Measurements from ENCODE around the gene OR5B2. TPM values are rescaled to one million over a fixed set of nuclear protein-coding genes. Genes with fewer than 3 reads are reported as not detected.

OR5B2 gene
- total RNA-seq, 1 donor from 2014 or later: not detected

DNA sequence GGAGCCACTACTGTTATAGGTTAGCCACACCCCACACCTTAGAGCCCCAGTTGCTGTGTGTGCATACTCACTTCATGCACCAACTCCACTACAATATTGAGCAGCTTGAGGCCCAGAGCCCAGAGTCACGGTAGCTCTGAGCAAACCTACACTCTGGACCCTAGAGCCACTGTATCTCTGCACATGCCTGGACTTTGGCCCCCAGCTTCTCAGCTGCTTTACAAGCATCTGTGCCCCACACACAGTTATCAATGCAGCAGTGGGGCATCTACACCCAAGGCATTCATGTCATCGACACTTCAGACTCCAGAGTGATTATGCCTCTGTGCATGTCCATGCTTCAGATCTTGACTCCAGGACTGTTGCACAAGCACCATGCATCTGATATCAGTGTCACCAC lies 16.4 kb upstream of the OR5B2 start:
- Histone ChIP-seq H3K36me3 (ENCODE audit: control insufficient read depth, insufficient read depth, low read length) (no peaks in the 10 kb centered on the region), H3K4me3 (ENCODE audit: low read depth, low read length) (no peak overlapping the region), H3K27me3 (ENCODE audit: control insufficient read depth, insufficient read depth, low read length) (no peaks in the 10 kb centered on the region)
- no peak for TF ChIP-seq CTCF (IDR thresholded peaks at IDR 0.05; ENCODE audit: insufficient read depth, low read length, poor library complexity, severe bottlenecking)
- DNase-seq (ENCODE audit: low read depth): no peak

DNA sequence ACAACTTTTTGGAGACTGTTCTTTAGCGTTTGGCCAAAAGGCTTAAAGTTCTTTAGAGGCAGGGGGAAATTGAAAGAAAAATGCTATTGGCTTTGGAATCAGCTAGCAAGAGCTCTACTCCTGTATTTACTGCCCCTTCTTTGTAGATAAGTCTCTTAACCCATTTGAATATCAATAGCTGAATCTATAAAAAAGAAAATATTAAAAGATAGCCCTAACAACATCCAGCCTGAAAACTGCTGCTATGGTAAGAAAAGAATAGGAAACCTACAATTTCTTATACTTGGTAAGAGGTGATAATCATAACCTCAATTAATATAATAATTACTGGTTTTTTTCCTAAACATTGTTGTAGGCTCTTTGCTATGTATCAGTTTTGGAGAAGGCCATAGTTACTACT lies 14.2 kb upstream of the OR5B2 start, which contains the start of gene OR5B12:
TSS of gene OR5B12 (minus strand) at position 101 of the 400 bp plus-strand sequence. CDS start 2,085 bp downstream, outside the sequence.
- TF ChIP-seq CTCF (IDR thresholded peaks at IDR 0.05; ENCODE audit: insufficient read depth, low read length, poor library complexity, severe bottlenecking): no peak
- no peaks in the 10 kb centered on the region for H3K27me3 ChIP-seq (ENCODE audit: control insufficient read depth, insufficient read depth, low read length)
- H3K36me3 ChIP-seq (ENCODE audit: control insufficient read depth, insufficient read depth, low read length): no peaks in the 10 kb centered on the region
- no peak for DNase-seq (ENCODE audit: low read depth)
- H3K4me3 ChIP-seq (ENCODE audit: low read depth, low read length): no peak within 1 kb of the TSS

GRCh38 chr11:58438486-58438885 lies 10.6 kb upstream of the OR5B2 start:
- no peak overlapping the region for H3K4me3 ChIP-seq (ENCODE audit: low read depth, low read length)
- no peak for TF ChIP-seq CTCF (IDR thresholded peaks at IDR 0.05; ENCODE audit: insufficient read depth, low read length, poor library complexity, severe bottlenecking)
- no peak for DNase-seq (ENCODE audit: low read depth)
- no peaks in the 10 kb centered on the region for H3K36me3 ChIP-seq (ENCODE audit: control insufficient read depth, insufficient read depth, low read length)
- no peaks in the 10 kb centered on the region for H3K27me3 ChIP-seq (ENCODE audit: control insufficient read depth, insufficient read depth, low read length)

- Histone ChIP-seq H3K4me3 (ENCODE audit: low read depth, low read length) (no peak overlapping the region), H3K27me3 (ENCODE audit: control insufficient read depth, insufficient read depth, low read length) (no peaks in the 10 kb centered on the region), H3K36me3 (ENCODE audit: control insufficient read depth, insufficient read depth, low read length) (no peaks in the 10 kb centered on the region)
- no peak for DNase-seq (ENCODE audit: low read depth)
- no peak for TF ChIP-seq CTCF (IDR thresholded peaks at IDR 0.05; ENCODE audit: insufficient read depth, low read length, poor library complexity, severe bottlenecking)
Observed at GRCh38 chr11:58434217-58434616, 6.3 kb upstream of the OR5B2 start.

- no peak for TF ChIP-seq CTCF (IDR thresholded peaks at IDR 0.05; ENCODE audit: insufficient read depth, low read length, poor library complexity, severe bottlenecking)
- Histone ChIP-seq H3K4me3 (ENCODE audit: low read depth, low read length) (no peak overlapping the region), H3K27me3 (ENCODE audit: control insufficient read depth, insufficient read depth, low read length) (no peaks in the 10 kb centered on the region), H3K36me3 (ENCODE audit: control insufficient read depth, insufficient read depth, low read length) (no peaks in the 10 kb centered on the region)
- DNase-seq (ENCODE audit: low read depth): no peak
Observed at GRCh38 chr11:58433638-58434203, 5.8 kb upstream of the OR5B2 start.

DNA sequence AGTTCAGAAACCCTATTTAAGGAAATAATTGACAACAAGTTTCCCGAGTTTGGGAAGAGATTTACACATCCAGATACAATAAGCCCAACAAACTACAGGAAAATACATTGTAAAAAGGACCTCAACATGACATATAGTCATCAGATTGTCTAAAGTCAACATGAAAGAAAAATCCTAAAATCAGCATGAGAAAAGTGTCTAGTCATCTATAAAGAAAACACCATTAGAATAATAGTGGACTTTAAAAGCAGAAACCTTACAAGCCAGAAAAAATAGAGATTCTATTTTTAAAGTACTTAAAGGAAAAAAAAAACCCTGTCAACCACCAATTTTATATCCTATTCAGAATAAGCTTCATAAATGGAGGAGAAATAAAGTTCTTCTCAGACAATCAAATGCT lies 1.4 kb upstream of the OR5B2 start:
- H3K27me3 ChIP-seq (ENCODE audit: control insufficient read depth, insufficient read depth, low read length): no peaks in the 10 kb centered on the region
- DNase-seq (ENCODE audit: low read depth): no peak
- H3K36me3 ChIP-seq (ENCODE audit: control insufficient read depth, insufficient read depth, low read length): no peaks in the 10 kb centered on the region
- H3K4me3 ChIP-seq (ENCODE audit: low read depth, low read length): no peak overlapping the region
- no peak for TF ChIP-seq CTCF (IDR thresholded peaks at IDR 0.05; ENCODE audit: insufficient read depth, low read length, poor library complexity, severe bottlenecking)

Measured in kidney epithelial cell (primary cell).